HT-29 (cell line): ENCODE measurements around the gene ZNF334. TPM values are rescaled to one million over a fixed set of nuclear protein-coding genes. Genes with fewer than 3 reads are reported as not detected.

Experiments
- DNase-seq: peaks from one replicate; pipeline ENCODE4 v3.0.0-alpha.2; 2015; ENCODE audit warnings: low spot score
- total RNA-seq: library from RNA; depleted of rRNA; stranded (reverse); fragments of >200 nt; shearing (Covaris generic); gene quantifications from 2 replicates; pipeline ENCODE4 v1.2.3, GENCODE V29; 2014; rRNA removed

Gene ZNF334
- total RNA-seq, 1 experiment from 2014 or later = 1.7 TPM

GRCh38 chr20:46488451-46488850 lies 24.9 kb downstream of the ZNF334 start:
- no peak for DNase-seq

DNA sequence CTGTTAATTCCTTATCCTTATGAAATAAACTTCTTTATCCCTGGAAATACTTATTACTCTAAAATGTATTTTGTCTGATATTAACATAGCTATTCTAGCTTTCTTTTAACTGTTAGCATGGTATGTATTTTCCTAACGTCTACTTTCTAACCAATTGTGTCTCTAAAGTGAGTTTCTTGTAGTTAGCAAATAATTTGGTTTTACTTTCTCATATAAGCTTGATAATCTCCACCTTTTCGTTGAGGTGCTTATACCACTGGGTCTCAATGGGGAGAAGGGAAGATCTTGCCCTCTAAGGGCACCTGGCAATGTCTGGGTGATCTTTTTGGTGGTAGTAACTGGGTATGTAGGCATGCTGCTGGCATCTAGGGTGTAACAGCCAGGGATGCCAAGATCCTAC lies 25.7 kb downstream of the ZNF334 start:
- no peak for DNase-seq

DNA sequence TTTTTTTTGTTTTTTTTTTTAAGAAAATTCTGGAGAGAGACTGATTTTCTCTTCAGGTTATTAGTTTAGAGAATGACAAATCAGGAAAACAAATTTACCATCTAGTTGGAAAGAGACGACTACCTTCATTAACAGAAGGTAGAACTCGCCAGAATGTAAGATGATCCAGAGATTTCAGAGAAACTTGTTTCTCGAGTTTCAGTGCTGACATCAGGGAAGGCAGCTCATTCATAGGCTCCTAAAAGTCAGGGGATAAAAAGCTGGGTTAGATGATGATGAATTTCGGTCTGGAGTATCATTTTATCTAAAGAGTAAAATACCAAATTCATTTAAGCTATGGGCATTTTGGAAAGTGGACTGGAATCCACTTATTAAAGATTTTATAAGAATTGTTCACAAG lies 27.9 kb downstream of the ZNF334 start:
- DNase-seq = no peak

DNA sequence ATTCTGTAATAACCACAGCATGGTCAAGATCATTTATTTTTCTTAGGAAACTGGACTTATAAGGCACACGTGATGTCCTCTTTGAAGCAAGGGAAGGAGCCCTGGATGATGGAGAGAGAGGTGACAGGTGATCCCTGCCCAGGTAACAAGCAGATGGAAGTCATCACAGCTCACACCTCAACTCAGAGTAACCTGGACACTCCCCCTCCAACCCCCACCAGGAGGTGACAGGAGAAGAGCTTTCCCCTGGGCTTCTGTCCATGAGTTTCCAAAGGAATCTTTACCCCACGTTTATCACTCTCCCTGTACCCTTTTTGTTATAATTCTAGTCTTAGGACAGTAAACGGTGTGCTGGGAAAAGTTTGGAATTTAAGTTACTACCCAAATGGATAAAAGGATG lies 28.4 kb downstream of the ZNF334 start:
- DNase-seq = no peak

GRCh38 chr20:46483879-46484278 lies 29.5 kb downstream of the ZNF334 start:
- DNase-seq = no peak

- no peak for DNase-seq
Observed at GRCh38 chr20:46482864-46483263, 30.5 kb downstream of the ZNF334 start.

DNA sequence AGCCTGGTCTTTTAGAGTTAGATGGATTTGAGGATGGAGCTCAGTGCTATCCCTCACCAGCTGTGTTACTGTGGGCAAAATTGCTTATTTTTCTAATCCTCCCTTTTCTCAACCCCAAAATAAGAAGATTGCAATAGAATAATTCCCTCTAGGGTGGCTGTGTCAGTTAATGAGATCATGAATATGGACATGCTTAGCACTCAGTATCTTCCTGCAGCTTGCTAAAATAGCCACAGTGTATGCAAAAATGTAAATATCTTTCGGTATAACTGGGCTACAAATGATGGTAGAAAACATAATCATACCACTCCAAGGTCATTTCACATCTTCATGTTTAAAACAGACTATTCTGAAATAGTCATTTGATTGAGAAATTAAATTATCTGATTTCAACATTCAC lies 35.7 kb downstream of the ZNF334 start:
- DNase-seq = no peak

DNA sequence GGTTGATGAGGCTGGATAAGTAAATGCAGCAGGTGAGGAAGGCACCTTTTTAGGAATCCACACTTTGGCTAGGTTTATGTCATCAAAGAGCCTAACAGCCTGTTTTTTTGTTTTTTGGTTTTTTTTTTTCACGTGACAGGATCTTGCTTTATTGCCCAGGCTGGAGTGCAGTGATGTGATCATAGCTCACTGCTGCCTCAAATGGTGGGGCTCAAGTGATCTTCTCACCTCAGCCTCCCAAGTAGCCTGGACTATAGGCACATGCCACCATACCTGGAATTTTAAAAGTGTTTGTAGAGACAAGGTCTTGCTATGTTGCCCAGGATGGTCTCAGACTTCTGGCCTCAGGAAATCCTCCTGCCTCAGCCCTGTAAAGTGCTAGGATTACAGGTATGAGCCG lies 36.1 kb downstream of the ZNF334 start:
- DNase-seq = no peak

GRCh38 chr20:46468508-46468907 lies 44.9 kb downstream of the ZNF334 start:
- peak; percentile 15 for DNase-seq

GRCh38 chr20:46464451-46464850 lies 48.9 kb downstream of the ZNF334 start:
- DNase-seq = no peak

DNA sequence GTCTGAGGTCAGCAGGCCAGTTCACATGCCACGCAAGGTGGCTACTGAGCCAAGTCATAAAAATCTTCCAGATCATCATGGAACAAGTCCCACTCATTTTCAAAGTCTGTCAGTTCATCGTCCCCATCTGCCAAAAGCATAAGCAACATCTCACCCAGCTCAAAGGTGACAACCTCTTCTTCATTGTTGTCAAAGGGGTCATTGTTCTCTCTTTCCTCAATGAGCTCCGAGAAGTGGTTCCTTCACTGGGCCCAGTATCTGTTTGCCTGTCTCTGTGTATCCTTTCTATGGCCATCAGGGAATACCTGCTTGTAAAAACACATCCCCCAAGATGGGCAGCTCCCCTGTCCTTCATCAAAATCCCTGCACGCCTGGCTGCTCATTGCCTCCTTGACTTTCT lies 49.5 kb downstream of the ZNF334 start:
- no peak for DNase-seq

DNA sequence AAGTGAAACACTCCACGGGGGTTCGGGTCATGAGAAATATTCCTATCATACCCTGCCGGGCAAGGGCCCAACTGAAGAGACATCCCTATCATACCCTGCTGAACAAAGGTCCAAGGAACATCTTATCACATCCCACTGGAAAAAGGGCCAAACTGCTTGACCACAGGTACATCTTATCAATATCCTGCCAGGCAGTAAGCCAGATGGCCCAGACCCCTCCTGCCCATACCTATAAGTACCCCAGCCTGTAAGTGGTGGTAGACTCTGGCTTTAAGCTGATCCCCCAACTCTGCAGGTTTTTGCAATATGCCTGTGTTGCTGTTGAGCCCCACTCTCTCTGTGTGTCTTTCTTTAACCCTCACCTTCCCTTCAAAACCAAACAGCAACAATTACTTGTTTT lies 51.6 kb downstream of the ZNF334 start:
- no peak for DNase-seq

DNA sequence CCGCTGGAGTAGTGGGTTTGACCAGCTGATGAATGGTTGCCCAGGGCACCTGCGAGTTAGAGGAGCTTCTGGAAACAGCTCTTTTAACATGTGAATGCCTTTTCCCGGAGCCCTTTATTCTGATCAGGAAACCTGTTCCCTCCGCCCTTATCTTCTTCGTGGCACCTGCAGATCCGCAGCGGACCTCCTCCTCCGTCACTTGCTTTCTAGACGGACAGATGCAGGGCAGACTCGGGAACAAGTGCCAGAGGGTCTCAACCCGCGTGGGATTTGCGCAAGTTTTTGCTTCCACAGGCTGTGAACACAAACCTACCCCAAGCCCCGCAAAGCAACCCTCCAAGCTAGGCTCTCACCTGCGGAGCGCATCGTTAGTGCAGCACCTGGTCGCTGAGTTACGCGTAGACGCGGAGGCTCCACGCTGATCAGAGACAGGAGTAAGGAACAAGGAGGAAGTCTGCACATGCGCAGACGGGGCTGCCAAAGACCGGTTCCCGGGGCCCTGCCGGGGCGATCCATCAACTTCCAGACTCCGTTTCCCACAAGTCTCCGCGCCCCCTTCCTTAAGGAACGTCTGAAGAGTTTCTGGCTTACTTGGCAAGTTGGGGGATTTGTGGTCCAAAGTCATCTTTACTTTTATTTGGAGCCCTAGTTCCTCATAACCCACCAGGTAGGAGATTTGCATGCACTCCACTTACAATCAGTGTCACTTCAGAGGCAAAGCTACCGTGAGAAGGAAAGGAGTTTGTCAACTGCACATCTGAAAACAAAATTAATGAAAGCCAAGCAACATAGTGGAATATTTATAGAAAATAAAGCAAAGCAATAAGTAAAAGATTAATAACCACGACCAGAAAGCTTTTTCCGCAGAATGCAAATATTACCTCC lies 54.3 kb downstream of the ZNF334 start:
- DNase-seq = no peak

- no peak for DNase-seq
Observed at GRCh38 chr20:46456255-46457028, 56.9 kb downstream of the ZNF334 start.

DNA sequence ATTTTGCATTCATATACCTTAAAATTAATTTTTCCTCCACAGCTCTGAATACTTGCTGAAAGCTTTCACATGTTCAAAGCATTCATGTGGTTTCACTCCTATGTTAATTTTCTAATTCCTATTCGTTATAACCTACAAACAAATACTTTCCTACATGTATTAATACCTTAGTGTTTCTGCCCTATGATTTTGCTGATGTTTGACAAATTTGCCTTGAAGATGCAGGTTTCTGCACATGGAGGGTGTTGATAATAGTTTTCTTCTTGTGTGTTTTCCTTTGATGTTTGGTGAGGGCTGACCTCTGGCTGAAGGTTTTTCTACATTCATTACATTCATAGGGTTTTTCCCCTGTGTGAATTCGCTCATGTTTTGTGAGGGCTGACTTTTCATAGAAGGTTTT lies 57.6 kb downstream of the ZNF334 start:
- no peak for DNase-seq

Other genes starting within 250 kb of the ZNF334 start
- not detected in 2 replicates for gene CDH22, start 205.1 kb downstream of the ZNF334 start, total RNA-seq
- 28.6 and 35.2 TPM in 2 replicates for gene ELMO2, start 106.9 kb downstream of the ZNF334 start, total RNA-seq
- not detected in 2 replicates for gene OCSTAMP, start 37.1 kb upstream of the ZNF334 start, total RNA-seq
- gene SLC13A3, start 137.9 kb upstream of the ZNF334 start, total RNA-seq = not detected in 2 replicates
- gene TP53RK, start 175.9 kb upstream of the ZNF334 start, total RNA-seq = 40.2 and 44.7 TPM in 2 replicates
- 1.5 and 3.5 TPM in 2 replicates for gene SLC2A10, start 196.1 kb upstream of the ZNF334 start, total RNA-seq